HG02884 (cell line): ENCODE measurements around the gene HPS5.
A peak's percentile ranks its signal among the peaks of the same experiment; 100 is the strongest.

Experiments
- ATAC-seq: cut with Tn5 transposase; IDR thresholded peaks from one replicate; pipeline ENCODE4 v1.9.1; 2021; ENCODE audit warnings: mild to moderate bottlenecking, moderate library complexity; ENCODE audit not compliant: unreplicated experiment

Gene HPS5

GRCh38 chr11:18236664-18237356 is 85.1 kb downstream of the HPS5 start, which contains the start of gene SAA4:
Gene SAA4, minus strand, starts transcription at chr11:18236802. Its CDS starts 876 bp downstream, at chr11:18235926.
- no peak for ATAC-seq

GRCh38 chr11:18235394-18236334 is 86.3 kb downstream of the HPS5 start:
- no peak for ATAC-seq

- no peak for ATAC-seq
Measured at GRCh38 chr11:18233912-18234311, 88.0 kb downstream of the HPS5 start.

- ATAC-seq, result no peak
Measured at GRCh38 chr11:18230859-18231258, 91.1 kb downstream of the HPS5 start.

DNA sequence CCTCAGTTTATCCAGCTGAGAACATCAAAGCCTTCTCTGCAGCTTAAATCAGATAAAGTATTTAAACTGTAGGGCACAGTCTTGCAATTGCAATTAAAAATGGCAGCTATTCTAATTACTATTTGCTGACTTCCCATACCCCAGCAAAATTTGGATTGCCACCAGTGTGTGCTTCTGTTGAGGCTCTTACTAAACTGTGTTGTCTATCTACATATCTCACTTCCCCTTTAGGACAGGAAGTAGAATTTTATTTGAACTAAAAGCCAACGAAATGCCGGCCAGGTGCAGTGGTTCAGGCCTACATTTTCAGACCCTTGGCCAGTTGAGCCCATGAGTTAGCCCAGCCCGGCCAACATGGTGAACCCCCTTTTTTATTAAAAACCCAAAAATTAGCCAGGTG is 92.4 kb downstream of the HPS5 start:
- peak; percentile 93 for ATAC-seq
